ENCODE data around the gene TBXAS1.

The TBXAS1 gene

DNA sequence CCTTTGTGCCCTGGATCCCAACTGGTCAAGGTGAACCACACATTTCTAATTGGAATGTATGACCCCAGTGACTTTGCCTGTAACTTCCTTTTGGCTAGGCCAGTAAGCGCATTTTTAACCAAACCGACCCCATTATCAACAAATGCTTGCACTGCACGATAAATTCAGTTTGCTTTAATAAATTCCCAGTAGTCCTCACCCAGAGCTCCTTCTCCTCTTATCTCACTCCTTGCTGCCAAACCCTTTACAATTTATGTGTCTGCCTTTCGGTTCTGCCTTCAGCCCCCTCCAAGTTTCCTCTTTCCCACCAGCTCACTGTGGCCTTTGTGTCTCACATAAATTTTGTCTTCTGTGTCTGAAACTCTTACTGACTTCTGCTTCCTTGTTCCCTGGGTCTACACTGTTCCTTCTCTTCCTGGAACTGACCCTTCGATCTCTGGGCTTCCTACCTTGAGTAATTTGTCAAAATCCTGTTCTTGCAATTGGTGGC lies 59.0 kb downstream of the TBXAS1 start:
- in situ Hi-C loops (cut with MboI; ENCODE audit: low pct_unique_long_range_greater_than_20kb, low sequenced_read_pairs, unreplicated experiment): no loop called here
- TF ChIP-seq, protein P1, sequence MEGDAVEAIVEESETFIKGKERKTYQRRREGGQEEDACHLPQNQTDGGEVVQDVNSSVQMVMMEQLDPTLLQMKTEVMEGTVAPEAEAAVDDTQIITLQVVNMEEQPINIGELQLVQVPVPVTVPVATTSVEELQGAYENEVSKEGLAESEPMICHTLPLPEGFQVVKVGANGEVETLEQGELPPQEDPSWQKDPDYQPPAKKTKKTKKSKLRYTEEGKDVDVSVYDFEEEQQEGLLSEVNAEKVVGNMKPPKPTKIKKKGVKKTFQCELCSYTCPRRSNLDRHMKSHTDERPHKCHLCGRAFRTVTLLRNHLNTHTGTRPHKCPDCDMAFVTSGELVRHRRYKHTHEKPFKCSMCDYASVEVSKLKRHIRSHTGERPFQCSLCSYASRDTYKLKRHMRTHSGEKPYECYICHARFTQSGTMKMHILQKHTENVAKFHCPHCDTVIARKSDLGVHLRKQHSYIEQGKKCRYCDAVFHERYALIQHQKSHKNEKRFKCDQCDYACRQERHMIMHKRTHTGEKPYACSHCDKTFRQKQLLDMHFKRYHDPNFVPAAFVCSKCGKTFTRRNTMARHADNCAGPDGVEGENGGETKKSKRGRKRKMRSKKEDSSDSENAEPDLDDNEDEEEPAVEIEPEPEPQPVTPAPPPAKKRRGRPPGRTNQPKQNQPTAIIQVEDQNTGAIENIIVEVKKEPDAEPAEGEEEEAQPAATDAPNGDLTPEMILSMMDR (IDR thresholded peaks at IDR 0.05; ENCODE audit: extremely low read depth, insufficient read depth, missing control alignments): no peak
- DNase-seq (ENCODE audit: low spot score): no peak

DNA sequence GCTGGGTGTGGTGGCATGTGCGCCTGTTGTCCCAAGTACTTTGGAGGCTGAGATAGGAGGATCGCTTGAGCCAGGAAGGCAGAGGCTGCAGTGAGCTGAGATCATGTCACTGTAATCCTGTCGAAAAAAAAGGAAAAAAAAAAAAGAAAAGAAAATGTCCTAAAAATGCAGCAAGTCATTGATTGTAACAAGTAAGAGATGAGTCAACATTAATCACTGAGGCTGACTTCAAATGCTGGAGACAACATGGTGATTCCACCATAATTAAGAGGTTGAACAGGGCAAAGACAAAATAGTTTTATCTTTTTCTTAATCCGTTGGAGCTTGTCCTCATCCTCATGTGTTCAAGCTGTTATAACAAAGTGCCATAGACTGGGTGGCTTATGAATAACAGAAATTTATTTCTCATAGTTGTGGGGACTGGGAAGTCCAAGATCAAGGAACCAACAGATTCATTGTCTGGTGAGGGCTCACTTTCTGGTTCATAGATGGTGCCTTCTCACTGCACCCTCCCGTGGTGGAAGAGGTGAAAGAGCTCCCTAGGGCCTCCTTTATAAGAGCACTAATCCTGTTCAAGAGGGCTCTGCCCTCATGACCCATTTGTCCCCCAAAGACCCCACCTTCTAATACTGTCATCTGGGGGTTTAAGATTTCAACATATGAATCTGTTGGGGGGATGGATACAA lies 60.3 kb downstream of the TBXAS1 start:
- no peak for DNase-seq (ENCODE audit: low spot score)
- in situ Hi-C loops (cut with MboI; ENCODE audit: low pct_unique_long_range_greater_than_20kb, low sequenced_read_pairs, unreplicated experiment): no loop called here
- TF ChIP-seq, protein P1 (IDR thresholded peaks at IDR 0.05; ENCODE audit: extremely low read depth, insufficient read depth, missing control alignments): no peak

DNA sequence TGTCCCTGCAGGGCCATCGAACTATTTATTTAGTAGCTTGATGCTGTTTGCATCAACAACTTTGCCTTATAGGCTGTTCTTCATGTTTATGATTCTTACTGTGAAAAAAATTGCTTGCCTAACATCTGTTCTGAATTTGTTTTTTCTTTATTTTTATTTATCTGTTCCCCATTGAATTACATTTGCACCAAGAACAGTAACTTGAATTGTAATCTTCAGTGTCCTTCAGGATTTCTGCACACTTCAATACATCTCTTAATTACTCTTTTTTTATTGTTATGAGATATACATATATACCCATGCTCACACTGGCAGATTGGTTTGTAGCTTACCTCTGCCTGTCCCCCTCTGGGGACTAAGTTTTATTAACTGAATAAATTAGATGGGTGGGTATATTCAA lies 64.4 kb downstream of the TBXAS1 start:
- no peak for DNase-seq (ENCODE audit: low spot score)
- TF ChIP-seq, protein P1 (IDR thresholded peaks at IDR 0.05; ENCODE audit: extremely low read depth, insufficient read depth, missing control alignments): no peak
- in situ Hi-C loops (cut with MboI; ENCODE audit: low pct_unique_long_range_greater_than_20kb, low sequenced_read_pairs, unreplicated experiment): no loop called here

DNA sequence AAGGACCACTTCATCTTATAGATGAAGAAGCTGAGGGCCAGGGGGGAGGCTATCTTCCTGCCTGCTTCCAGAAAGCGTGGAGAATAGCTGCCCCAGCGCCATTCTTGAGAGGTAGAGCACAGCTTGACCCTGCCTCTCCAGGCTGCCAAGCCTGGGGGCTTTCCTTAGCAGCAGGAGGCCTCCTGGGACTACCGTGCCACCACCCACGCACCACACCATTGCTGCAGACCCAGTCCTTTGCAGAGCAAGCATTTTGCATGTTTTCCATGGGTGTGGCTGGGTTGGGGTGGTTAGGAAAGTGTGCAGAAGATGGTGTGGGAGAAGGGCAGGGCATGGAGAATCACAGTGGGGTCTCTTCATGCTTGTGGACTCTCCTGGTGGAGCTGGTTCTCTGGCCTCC lies 64.9 kb downstream of the TBXAS1 start:
- no peak for DNase-seq (ENCODE audit: low spot score)

DNA sequence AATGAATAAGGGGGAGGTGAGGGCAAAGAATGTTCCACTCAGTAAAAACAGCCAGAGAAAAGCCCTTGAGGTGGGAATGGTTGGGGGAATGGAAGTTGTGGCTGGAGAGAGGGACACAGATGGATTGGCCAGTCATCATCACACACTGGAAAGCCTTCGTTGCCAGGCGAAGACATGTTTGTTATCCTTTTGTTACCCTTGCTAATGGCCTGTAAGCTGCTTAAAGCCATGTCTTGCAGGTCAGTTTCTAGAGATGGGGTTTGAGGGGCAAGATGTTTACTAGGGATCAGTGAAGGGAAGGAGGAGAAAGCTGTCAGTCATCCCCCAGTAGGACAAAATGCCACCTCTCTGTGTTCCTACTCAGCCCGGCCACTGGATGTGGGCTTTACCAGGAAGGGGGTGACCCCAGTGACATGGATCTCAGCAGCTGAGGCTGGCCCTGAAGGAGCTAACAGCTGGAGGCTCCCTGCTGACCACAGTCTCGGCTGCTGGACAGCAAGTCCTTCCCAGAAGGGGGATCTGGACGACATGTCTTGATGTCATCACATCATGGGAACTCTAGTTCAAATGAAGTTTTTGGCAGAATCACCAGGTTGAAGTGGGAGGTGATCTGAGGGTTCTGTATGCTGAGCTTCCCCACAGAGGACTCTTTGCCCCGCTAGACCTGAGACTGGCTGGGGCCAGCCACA lies 66.2 kb downstream of the TBXAS1 start:
- DNase-seq (ENCODE audit: low spot score): no peak
- TF ChIP-seq, protein P1 (IDR thresholded peaks at IDR 0.05; ENCODE audit: extremely low read depth, insufficient read depth, missing control alignments): no peak

More for the DNA sequence above, 64.9 kb downstream of the TBXAS1 start:
- in situ Hi-C loops (cut with MboI; ENCODE audit: low pct_unique_long_range_greater_than_20kb, low sequenced_read_pairs, unreplicated experiment): no loop called here
- TF ChIP-seq, protein P1 (IDR thresholded peaks at IDR 0.05; ENCODE audit: extremely low read depth, insufficient read depth, missing control alignments): no peak

DNA sequence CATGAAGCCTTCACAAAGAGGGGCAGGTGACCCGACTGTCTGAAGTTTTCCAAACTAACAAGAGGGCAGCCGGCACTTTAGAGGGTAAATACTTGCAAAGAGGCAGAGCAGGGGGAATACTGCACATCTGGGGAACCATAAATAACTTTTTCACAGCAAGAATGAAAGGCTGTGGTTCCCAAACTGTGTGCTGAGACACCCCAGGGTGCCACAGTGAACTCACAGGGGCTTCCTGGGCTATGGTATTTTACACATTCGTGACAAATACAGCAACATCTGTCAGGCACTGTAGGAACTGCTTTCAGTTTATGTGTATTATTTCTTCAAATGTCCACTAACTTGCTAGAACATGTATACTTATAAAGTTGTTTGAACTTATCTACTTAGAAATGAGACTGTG lies 67.2 kb downstream of the TBXAS1 start:
- DNase-seq (ENCODE audit: low spot score): no peak
- TF ChIP-seq, protein P1 (IDR thresholded peaks at IDR 0.05; ENCODE audit: extremely low read depth, insufficient read depth, missing control alignments): no peak
- in situ Hi-C loops (cut with MboI; ENCODE audit: low pct_unique_long_range_greater_than_20kb, low sequenced_read_pairs, unreplicated experiment): no loop called here

More for the DNA sequence above, 66.2 kb downstream of the TBXAS1 start:
- in situ Hi-C loops (cut with MboI; ENCODE audit: low pct_unique_long_range_greater_than_20kb, low sequenced_read_pairs, unreplicated experiment): no loop called here

Measured in GM13977 (cell line).